A549 (cell line): ENCODE measurements around the gene R3HDM2.

Experiments used
- BHLHE40 ChIP-seq: IDR thresholded peaks from 2 replicates; pipeline ENCODE4 v1.6.1; 2012; ENCODE audit warnings: low read depth, low read length, inconsistent platforms
- CTCF ChIP-seq: fragments of >200 bp; sonication (Bioruptor Twin); formaldehyde crosslinking; IDR thresholded peaks from 3 replicates; pipeline ENCODE4 v1.5.1; 2016
- HEYL ChIP-seq: fragments of 250-450 bp; sonication (Bioruptor Pico); IDR thresholded peaks from 2 replicates; pipeline ENCODE4 v1.8.0; 2021; ENCODE audit warnings: mild to moderate bottlenecking, moderate library complexity
- HMGXB4 ChIP-seq: fragments of 250-450 bp; sonication (Bioruptor Pico); IDR thresholded peaks from 2 replicates; pipeline ENCODE4 v1.5.0; 2021; ENCODE audit warnings: mild to moderate bottlenecking, moderate library complexity, borderline replicate concordance
- MAFK ChIP-seq: fragments of 450-650 bp; IDR thresholded peaks from 2 replicates; pipeline ENCODE4 v1.6.1; 2014; ENCODE audit not compliant: partially characterized antibody
- MAX ChIP-seq: IDR thresholded peaks from 2 replicates; pipeline ENCODE4 v1.6.1; 2012
- MYC ChIP-seq: IDR thresholded peaks from 2 replicates; pipeline ENCODE4 v1.6.1; 2012; ENCODE audit warnings: mild to moderate bottlenecking, inconsistent platforms, low read length, improper control_type of control experiment, borderline replicate concordance
- PHF8 ChIP-seq: fragments of 200-600 bp; sonication (generic); IDR thresholded peaks from 2 replicates; pipeline ENCODE4 v1.6.1; 2016; ENCODE audit warnings: low read depth, mild to moderate bottlenecking, antibody characterized with exemption, moderate library complexity, borderline replicate concordance
- POLR2A ChIP-seq: IDR thresholded peaks from 2 replicates; pipeline ENCODE4 v1.6.1; 2012; ENCODE audit warnings: mild to moderate bottlenecking, low read length
- RAD21 ChIP-seq, 2 experiments: fragments of >200 bp in 1 of 2; sonication (Bioruptor Twin) in 1 of 2; formaldehyde crosslinking in 1 of 2; IDR thresholded peaks in 1 of 2; conservative IDR thresholded peaks in 1 of 2; 2 replicates in 1 of 2; 3 replicates in 1 of 2; pipeline ENCODE4 v1.6.1; 2012 to 2018; ENCODE audit warnings: inconsistent platforms in 1 of 2
- REST ChIP-seq: fragments of 200-600 bp; sonication (generic); IDR thresholded peaks from 2 replicates; pipeline ENCODE4 v1.6.1; 2016; ENCODE audit warnings: antibody characterized with exemption, mild to moderate bottlenecking, moderate library complexity
- TFCP2L1 ChIP-seq: fragments of 250-450 bp; sonication (Bioruptor Pico); IDR thresholded peaks from 2 replicates; pipeline ENCODE4 v1.5.0; 2021; ENCODE audit warnings: mild to moderate bottlenecking
- USF2 ChIP-seq: fragments of 450-650 bp; IDR thresholded peaks from 2 replicates; pipeline ENCODE4 v1.6.1; 2014; ENCODE audit warnings: antibody characterized with exemption
- ZSCAN20 ChIP-seq: fragments of 250-450 bp; sonication (Bioruptor Pico); IDR thresholded peaks from 2 replicates; pipeline ENCODE4 v1.8.0; 2022; ENCODE audit warnings: mild to moderate bottlenecking, moderate library complexity

- TF ChIP-seq POLR2A = no peak
- TF ChIP-seq CTCF = no peak
- no peak for TF ChIP-seq MAX
- TF ChIP-seq HEYL (CRISPR knock-in tag) = no peak
- TF ChIP-seq REST = no peak
- no peak for TF ChIP-seq HMGXB4 (CRISPR knock-in tag)
- TF ChIP-seq BHLHE40 = no peak
- TF ChIP-seq RAD21 (conservative IDR thresholded peaks at IDR 0.05 in 1 of 2, IDR thresholded peaks at IDR 0.05 in 1 of 2) = no peak
- no peak for TF ChIP-seq ZSCAN20 (CRISPR knock-in tag)
- no peak for TF ChIP-seq MYC
- no peak for TF ChIP-seq PHF8
- TF ChIP-seq MAFK = no peak
- TF ChIP-seq TFCP2L1 (CRISPR knock-in tag) = no peak
- TF ChIP-seq USF2 = no peak
These were observed 215.2 kb downstream of the R3HDM2 start for GRCh38 chr12:57215668-57216013.
